GM04503 (cell line): ENCODE measurements around the gene MACROH2A2.
"Not testable (repeated sequence)": the region's sequence is repeated elsewhere in the genome, so short reads cannot be mapped to it uniquely, and the experiment has no call there.

Experiments used
- DNase-seq: peaks from one replicate; pipeline ENCODE4 v3.0.0-alpha.2; 2012; ENCODE audit warnings: low read depth

MACROH2A2 gene

GRCh38 chr10:70068925-70069324 lies 16.3 kb downstream of the MACROH2A2 start:
- DNase-seq, result no peak

GRCh38 chr10:70069346-70069745 lies 16.7 kb downstream of the MACROH2A2 start:
- DNase-seq, result no peak

GRCh38 chr10:70070834-70071233 lies 18.2 kb downstream of the MACROH2A2 start:
- DNase-seq, result no peak

- no peak for DNase-seq
Measured at GRCh38 chr10:70074165-70074564, 21.5 kb downstream of the MACROH2A2 start.

- no peak for DNase-seq
Measured at GRCh38 chr10:70074971-70075370, 22.3 kb downstream of the MACROH2A2 start.

- DNase-seq, result no peak
Measured at GRCh38 chr10:70078329-70078728, 25.7 kb downstream of the MACROH2A2 start.

GRCh38 chr10:70078937-70079336 lies 26.3 kb downstream of the MACROH2A2 start:
- no peak for DNase-seq

- DNase-seq, result not testable (repeated sequence)
Measured at GRCh38 chr10:70080789-70081188, 28.1 kb downstream of the MACROH2A2 start.

- no peak for DNase-seq
Measured at GRCh38 chr10:70084189-70084588, 31.5 kb downstream of the MACROH2A2 start.

- DNase-seq, result no peak
Measured at GRCh38 chr10:70085975-70086613, 33.4 kb downstream of the MACROH2A2 start.

GRCh38 chr10:70087616-70088307 lies 35.1 kb downstream of the MACROH2A2 start:
- DNase-seq, result no peak

- no peak for DNase-seq
Measured at GRCh38 chr10:70088308-70088698, 35.7 kb downstream of the MACROH2A2 start.

GRCh38 chr10:70090013-70090412 lies 37.4 kb downstream of the MACROH2A2 start:
- DNase-seq, result no peak

- DNase-seq, result no peak
Measured at GRCh38 chr10:70090951-70091350, 38.3 kb downstream of the MACROH2A2 start.

GRCh38 chr10:70092389-70092718 lies 39.7 kb downstream of the MACROH2A2 start:
- no peak for DNase-seq

- no peak for DNase-seq
Measured at GRCh38 chr10:70093335-70093944, 40.8 kb downstream of the MACROH2A2 start.

GRCh38 chr10:70094250-70094649 lies 41.6 kb downstream of the MACROH2A2 start:
- DNase-seq, result no peak

- DNase-seq, result no peak
Measured at GRCh38 chr10:70096016-70096704, 43.5 kb downstream of the MACROH2A2 start.

GRCh38 chr10:70096705-70097420 lies 44.2 kb downstream of the MACROH2A2 start:
- DNase-seq, result no peak

- no peak for DNase-seq
Measured at GRCh38 chr10:70097459-70097858, 44.8 kb downstream of the MACROH2A2 start.

GRCh38 chr10:70098271-70098670 lies 45.6 kb downstream of the MACROH2A2 start:
- DNase-seq, result no peak

- DNase-seq, result not testable (repeated sequence)
Measured at GRCh38 chr10:70101068-70101562, 48.5 kb downstream of the MACROH2A2 start.
